Stimulated activated CD4-positive, alpha-beta T cell treated with anti-CD3 and anti-CD28 coated beads, Interleukin-4, amount 100 ng/mL, for 24 hours (primary cell): ENCODE data around the gene HEYL.
A peak's percentile ranks its signal among the peaks of the same experiment; 100 is the strongest.

Source experiments
- DNase-seq: peaks from one replicate; pipeline ENCODE4 v3.0.0-alpha.2; 2020

The HEYL gene

GRCh38 chr1:39639305-39640130 is at the start of gene HEYL:
TSS of gene HEYL (minus strand) at chr1:39639643. CDS start at chr1:39639625, 18 bp downstream.
- DNase-seq: peak; percentile 64

DNA sequence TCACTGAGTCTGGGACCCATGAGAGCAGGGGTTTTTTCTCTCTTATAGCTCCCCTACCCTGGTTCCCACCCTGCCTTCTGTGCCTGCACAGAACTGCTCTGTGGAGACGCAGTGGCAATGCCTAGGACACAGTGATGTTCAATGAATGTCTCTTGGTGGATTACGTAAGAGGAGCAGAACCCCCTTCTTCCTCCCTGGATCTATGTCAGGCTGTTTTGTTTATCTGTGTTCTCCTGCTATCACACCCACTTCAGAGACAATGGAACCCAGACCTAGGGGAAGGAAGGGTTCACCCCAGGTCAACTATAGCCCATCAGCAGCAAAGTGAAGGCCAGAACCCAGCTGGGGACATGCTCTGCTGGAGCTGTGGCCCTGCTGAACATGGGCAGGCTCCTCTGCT is 49.8 kb upstream of the HEYL start:
- no peak for DNase-seq

GRCh38 chr1:39688706-39689105 is 49.3 kb upstream of the HEYL start:
- no peak for DNase-seq

GRCh38 chr1:39687243-39687642 is 47.8 kb upstream of the HEYL start:
- no peak for DNase-seq

- no peak for DNase-seq
Observed at GRCh38 chr1:39685071-39685470, 45.6 kb upstream of the HEYL start.

GRCh38 chr1:39684313-39684664 is 44.8 kb upstream of the HEYL start:
- no peak for DNase-seq

DNA sequence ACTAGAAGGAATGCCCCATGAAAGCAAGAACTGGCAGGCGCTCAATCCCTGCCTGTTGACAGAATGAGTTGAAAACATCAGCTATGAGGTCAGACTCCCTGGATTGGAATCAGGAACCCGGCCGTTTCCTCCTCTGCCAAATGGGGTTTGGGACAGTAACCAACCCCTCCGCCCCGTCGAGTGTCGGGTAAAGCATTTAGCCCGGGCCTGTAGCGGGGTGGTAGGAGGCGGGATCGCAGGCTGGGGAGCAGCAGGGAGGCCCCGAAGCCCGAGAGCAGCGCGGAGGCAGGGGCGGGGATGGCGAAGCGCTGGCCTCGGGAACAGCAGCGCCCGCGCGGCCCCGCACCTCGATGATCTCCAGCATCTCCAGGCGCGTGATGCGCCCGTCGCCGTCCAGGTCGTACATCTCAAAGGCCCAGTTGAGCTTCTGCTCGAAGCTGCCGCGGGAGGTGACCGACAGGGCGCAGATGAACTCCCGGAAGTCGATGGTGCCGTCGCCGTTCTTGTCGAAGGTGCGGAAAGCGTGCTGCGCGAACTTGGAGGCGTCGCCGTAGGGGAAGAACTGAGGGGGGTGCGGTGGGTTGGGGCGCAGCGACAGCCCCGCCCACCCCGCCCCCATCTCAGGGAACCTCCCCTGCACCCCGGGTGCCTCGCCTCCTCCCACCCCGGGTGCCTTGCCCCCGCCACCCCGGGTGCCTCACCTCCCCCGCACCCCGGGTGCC is 44.3 kb upstream of the HEYL start:
- peak; percentile 41 for DNase-seq

- no peak for DNase-seq
Observed at GRCh38 chr1:39681999-39682398, 42.6 kb upstream of the HEYL start.

DNA sequence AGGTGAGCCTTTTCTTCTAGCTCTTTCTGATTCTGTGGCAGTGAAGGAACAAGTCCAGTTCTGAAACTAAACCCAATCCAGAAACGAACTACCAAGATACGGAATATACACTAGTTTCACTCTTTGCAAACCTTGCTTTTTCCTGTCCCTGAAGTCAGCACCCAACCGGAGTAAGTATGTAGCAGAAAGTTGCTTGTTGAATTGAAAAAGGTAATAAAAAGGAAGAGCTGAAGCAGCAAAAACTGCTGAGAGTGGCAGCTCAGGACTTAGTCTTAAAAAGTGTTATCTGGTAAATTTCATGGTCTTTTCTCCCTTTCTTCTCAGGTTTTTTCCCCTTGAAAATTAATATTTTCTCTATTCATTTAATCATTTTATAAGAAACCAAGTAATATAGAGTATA is 41.9 kb upstream of the HEYL start:
- no peak for DNase-seq

DNA sequence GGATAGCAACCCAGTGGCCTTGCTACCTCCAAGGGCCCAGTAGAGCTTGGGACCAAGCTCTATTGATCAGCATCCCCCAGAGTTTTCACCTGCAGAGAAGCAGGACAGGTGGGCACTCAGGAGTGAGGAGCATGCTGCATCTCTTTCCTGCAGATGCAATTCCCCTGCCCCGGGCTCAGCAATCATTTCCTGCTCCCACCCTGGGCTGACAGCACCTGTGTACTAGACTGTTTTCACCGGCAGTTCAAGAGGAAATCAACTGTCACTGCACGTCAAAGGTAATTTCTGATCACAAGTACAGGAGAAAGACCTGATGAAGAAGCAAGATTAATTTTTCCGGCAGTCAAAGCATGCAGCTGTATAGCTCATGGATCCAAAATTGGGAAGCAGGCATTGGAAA is 41.3 kb upstream of the HEYL start:
- no peak for DNase-seq

- no peak for DNase-seq
Observed at GRCh38 chr1:39679821-39680220, 40.4 kb upstream of the HEYL start.

GRCh38 chr1:39678889-39679288 is 39.4 kb upstream of the HEYL start:
- no peak for DNase-seq

DNA sequence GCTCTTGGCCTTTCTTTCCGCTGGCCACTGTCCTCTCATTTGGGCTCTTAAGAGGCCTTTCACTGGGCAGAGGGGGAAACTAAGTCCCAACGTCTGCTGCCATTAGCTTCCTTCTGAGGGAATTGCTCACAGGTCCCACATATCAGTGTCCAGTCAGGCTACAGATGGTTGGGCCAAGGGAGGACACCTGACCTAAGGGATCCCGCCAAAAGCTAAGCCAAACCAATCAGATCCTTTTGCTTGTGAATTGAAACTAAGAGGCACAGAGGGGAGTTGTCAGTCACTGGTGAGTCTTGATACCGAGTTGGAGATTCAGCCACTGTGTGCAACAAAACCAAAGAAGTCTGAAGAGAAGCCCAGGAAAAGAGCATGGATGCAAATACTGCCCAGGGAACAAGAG is 38.2 kb upstream of the HEYL start:
- DNase-seq: no peak

GRCh38 chr1:39676948-39677548 is 37.6 kb upstream of the HEYL start:
- DNase-seq: no peak

DNA sequence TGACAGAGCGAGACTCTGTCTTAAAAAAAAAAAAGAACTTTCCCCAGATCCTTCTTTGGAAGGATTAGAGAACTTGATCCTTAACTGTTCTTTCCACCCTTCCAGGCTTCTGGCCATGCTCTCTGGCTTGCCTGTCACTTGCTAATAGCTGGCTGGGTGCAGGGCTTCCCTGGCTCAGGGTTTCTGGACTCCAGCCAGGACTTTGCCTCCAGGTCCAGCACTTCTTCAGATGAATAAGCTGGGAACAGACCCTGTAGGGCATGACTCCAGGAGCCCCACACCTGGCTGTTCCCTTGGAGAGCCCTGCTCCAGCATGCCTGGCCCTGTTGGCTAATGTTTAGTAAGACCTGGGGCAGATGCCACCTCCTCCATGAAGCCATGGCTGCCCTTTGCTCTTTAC is 35.8 kb upstream of the HEYL start:
- DNase-seq: no peak

DNA sequence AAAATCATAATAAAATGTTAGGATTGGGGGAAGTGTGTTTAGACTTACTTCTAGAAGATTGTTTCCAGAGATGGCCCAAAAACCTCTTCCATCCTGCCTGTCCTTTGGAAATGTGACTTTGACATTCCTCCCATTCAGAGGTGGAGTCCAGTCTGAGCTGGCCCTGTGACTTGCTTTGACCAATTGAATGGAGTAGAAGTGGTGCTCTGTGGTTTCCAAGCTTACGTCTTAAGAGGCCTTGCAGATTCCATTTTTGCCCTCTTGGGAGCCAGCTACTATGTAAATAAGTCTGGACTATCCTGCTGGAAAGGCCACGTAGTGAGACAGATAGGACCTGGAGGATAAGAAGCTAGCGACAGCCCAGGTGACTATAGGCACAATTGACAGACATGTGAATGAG is 33.8 kb upstream of the HEYL start:
- no peak for DNase-seq

DNA sequence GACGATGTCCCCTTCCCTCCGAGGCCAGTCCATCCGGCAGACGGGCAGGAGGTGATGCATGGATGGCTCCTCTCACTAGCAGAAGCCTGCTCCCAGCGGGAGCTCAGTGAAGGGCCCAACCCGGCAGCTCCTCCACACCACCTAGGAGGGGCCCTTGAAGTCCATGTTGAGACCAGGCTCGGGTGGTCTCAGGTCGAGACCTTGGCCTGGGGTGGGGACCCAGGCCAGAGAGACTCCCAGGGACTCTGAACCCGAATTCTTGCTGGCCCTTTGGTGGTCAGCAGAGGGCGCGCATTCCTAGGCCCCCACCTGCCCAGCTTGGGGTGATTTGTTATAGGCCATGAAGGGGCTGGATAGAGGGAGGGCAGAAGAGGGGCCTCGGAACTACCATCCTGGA is 33.1 kb upstream of the HEYL start:
- DNase-seq: no peak

DNA sequence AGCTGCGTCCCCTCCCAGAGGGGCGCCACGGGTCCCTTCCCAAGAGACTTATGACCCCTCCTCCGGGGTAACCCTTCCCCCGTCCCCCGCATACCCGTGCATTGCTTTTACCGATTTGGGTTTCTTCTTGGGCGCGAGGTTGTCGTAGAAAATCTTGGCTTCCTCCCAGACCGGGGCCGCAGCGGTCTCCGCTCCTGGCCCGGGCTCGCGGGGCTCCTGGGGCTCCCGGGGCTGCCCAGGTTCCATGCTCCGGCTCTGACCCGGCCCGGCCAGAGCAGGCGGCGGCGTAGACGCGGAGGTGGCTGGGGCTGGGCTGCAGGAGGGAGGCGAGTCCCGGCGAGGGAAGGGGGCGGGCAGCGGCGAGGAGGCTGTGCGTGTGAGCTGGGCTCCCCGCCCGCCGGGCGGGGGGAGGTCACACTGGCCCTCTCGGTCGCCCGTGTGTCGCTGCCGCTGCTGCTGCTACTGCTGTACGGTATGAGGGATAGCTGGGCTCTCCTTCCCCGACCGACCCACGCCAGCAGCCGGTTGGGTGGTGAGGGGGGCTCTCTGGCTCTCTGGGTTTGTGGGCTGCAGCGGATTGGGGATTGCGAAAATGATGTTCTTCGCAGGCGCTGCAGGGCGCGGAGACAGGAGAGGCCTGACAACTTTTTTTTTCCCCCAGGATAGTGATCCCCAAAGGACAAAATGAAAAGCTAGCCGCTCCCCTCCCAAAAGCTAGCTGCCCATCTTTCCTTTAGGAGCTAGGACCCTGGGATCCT is 32.5 kb upstream of the HEYL start, which contains the start of gene NT5C1A:
NT5C1A (minus strand) TSS at position 315 of the 758 bp plus-strand sequence; CDS start at position 246, 69 bp downstream.
- DNase-seq: peak; percentile 26

GRCh38 chr1:39671433-39671792 is 32.0 kb upstream of the HEYL start:
- no peak for DNase-seq

- no peak for DNase-seq
Observed at GRCh38 chr1:39670689-39671088, 31.2 kb upstream of the HEYL start.

GRCh38 chr1:39668894-39669293 is 29.5 kb upstream of the HEYL start:
- no peak for DNase-seq

DNA sequence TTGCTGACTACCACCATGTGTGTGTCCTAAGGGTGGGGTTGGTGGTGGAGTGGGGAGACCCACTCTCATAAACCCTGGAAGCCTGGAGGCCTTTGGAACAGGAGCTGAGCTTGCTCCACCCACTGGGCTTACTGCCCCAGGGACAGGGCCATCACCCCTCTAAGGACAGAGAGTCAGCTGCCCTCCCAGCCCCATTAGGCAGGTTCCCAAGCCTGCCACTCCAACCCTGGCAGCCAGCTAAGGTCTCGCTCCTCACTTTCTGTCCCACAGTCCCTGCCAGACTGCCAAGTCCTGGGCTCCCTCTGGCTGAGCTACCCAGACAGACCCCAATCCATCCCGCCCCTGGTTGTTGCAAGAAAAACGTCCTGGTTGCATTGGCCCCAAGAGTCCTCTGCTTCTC is 28.7 kb upstream of the HEYL start:
- DNase-seq: no peak

DNA sequence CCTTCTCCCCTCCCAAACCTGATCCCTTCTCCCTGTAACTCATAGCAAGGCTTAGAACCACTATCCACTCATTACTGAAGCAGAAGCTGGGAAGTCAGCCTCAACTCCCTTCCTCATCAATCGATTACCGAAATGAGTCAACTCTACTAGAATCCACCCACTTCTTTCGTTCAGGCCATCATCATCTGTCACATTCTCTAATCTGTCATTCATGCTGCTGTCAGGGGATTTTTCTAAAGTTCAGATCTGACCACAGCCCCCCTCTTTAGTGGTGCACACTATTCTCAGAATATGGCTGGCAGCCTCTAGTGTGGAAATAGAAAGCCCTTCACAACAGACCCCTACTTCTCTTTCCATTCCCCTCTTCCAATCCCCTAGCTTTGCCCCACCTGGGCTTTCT is 27.3 kb upstream of the HEYL start:
- DNase-seq: peak; percentile 71
